Mesodermal cell (in vitro differentiated cells): ENCODE measurements around the gene CPOX.

ENCODE experiments used
- H3K27ac ChIP-seq: 2 replicates; pipeline ENCODE4 v1.7.0; 2013; ENCODE audit warnings: mild to moderate bottlenecking, low read depth, low read length, moderate library complexity; ENCODE audit not compliant: severe bottlenecking
- H3K36me3 ChIP-seq: 2 replicates; pipeline ENCODE4 v1.7.1; 2013; ENCODE audit warnings: mild to moderate bottlenecking, low read length, moderate library complexity; ENCODE audit not compliant: control insufficient read depth, insufficient read depth
- H3K4me1 ChIP-seq: one replicate; pipeline ENCODE4 v1.7.1; 2013; ENCODE audit warnings: mild to moderate bottlenecking, low read length; ENCODE audit not compliant: insufficient read depth, control insufficient read depth, poor library complexity, severe bottlenecking
- H3K4me3 ChIP-seq: 2 replicates; pipeline ENCODE4 v1.7.0; 2013; ENCODE audit warnings: low read length, control low read depth, mild to moderate bottlenecking; ENCODE audit not compliant: insufficient read depth, poor library complexity, severe bottlenecking; ENCODE audit errors: extremely low read depth
- H3K9me3 ChIP-seq: 2 replicates; pipeline ENCODE4 v1.7.1; 2013; ENCODE audit warnings: mild to moderate bottlenecking, low read length, moderate library complexity; ENCODE audit not compliant: control insufficient read depth
- WGBS, 2 experiments: methylation state at CpG; one replicate each; pipeline ENCODE4 v1.1.5; 2013; ENCODE audit warnings: missing lambda C conversion rate in 2 of 2; ENCODE audit not compliant: insufficient coverage in 2 of 2; 5-methylcytosine and 5-hydroxymethylcytosine counted together

Gene CPOX

DNA sequence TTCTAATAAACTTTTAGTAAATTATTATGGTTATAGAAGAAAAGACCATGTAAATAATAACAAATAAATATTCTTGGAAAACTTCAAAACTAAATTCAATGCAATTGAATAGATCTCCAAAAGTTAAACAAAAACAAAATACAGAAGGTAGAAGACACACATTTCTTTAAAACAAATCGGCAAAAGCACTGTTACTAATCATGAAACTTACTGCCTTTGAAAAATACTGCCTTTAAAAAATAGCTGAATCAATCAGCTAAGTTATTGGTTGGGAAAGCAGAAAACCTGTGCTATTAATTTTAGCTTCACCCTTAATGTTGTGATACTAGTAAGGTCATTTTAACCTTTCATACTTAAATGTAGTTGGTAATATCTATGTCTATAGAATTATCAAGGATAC is 58.7 kb downstream of the CPOX start:
- Histone ChIP-seq H3K27ac (no peak overlapping the region), H3K36me3 (no peaks in the 10 kb centered on the region), H3K9me3 (no peaks in the 10 kb centered on the region), H3K4me3 (no peak overlapping the region), H3K4me1 (no peaks in the 10 kb centered on the region)
- no CpG with 5 or more reads among the region's 1 CpG for WGBS, 2 experiments

DNA sequence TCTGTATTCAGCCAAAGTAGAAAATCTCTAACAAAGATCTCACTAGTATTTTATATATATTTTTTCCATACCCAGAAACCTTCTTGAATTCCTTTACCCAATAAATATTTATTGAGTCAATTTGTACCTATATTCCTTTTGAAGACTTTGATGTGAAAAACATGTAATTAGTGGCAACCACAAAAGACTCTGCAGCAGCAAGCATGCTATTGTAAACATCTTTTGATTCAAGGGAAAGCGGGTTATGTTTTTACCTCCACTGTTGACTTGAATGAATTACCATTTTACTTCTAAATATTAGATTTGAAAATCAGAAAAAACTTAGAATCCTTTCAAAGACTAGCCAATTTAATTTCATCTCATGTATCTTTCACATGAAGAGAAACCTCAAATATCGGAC is 59.2 kb downstream of the CPOX start:
- Histone ChIP-seq H3K9me3 (no peaks in the 10 kb centered on the region), H3K4me1 (no peaks in the 10 kb centered on the region), H3K27ac (no peak overlapping the region), H3K36me3 (no peaks in the 10 kb centered on the region), H3K4me3 (no peak overlapping the region)
- WGBS, 2 experiments: no CpG with 5 or more reads among the region's 2 CpGs

DNA sequence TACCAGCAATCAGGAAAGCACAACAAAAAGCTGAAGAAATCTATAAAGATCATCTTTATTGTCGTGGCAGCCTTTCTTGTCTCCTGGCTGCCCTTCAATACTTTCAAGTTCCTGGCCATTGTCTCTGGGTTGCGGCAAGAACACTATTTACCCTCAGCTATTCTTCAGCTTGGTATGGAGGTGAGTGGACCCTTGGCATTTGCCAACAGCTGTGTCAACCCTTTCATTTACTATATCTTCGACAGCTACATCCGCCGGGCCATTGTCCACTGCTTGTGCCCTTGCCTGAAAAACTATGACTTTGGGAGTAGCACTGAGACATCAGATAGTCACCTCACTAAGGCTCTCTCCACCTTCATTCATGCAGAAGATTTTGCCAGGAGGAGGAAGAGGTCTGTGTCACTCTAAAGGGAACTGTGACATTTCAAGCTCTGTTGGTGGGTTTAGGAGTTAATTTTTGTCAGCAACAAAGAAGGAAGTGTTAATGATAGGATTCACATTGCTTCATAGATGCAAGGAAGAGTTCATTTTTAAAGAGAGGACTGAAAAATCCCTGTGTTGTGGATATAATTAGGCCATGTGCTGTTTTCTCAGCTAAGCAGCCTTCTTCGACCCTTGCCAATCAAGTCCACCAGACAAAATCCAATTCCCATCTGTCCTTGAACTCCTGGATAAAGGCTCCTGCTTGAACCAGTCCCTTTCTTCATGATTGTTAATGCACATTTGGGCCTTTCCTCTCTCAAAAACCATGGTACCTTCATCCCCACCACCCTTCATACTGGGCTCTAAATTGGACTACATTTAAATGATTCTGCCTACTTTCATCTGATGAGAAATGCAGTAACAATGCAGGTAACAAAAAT is 60.5 kb downstream of the CPOX start:
- WGBS, 2 experiments: 98 to 100% methylated on average over 5 of the region's 6 CpGs
- Histone ChIP-seq H3K9me3 (no peaks in the 10 kb centered on the region), H3K27ac (no peak overlapping the region), H3K4me3 (no peak overlapping the region), H3K4me1 (no peaks in the 10 kb centered on the region), H3K36me3 (no peaks in the 10 kb centered on the region)

DNA sequence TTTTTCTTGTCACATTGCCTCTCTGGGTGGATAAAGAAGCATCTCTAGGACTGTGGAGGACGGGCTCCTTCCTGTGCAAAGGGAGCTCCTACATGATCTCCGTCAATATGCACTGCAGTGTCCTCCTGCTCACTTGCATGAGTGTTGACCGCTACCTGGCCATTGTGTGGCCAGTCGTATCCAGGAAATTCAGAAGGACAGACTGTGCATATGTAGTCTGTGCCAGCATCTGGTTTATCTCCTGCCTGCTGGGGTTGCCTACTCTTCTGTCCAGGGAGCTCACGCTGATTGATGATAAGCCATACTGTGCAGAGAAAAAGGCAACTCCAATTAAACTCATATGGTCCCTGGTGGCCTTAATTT is 61.2 kb downstream of the CPOX start:
- WGBS, 2 experiments: 87 to 94% methylated on average over 5 of the region's 5 CpGs
- H3K27ac ChIP-seq: no peak overlapping the region
- no peaks in the 10 kb centered on the region for H3K36me3 ChIP-seq
- H3K4me1 ChIP-seq: no peaks in the 10 kb centered on the region
- H3K9me3 ChIP-seq: no peaks in the 10 kb centered on the region
- H3K4me3 ChIP-seq: no peak overlapping the region

DNA sequence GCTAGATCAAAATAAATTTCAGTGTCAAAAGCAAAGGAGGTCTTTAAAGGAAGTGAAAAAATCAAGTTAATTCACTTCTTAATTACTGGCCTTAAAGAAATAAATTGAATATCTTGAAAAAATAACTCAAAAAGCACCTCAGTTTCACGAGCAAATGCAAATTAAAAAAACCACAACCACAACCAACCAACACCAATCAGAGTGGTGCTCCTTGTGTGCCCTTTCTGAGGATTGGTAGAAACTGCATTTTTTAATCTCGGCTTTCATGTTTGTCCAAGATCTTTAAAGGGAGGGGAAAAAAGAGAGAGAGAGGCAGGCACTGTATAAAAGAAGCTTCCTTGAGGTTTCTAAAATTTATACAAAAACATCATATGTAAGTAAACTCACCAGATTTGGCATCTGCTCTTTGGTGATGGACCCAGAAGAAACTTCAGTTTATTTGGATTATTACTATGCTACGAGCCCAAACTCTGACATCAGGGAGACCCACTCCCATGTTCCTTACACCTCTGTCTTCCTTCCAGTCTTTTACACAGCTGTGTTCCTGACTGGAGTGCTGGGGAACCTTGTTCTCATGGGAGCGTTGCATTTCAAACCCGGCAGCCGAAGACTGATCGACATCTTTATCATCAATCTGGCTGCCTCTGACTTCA is 61.7 kb downstream of the CPOX start, which contains the start of gene GPR15:
TSS of gene GPR15 (plus strand) at position 357 of the 653 bp plus-strand sequence. CDS start at position 413, 56 bp downstream.
- H3K9me3 ChIP-seq: no peaks in the 10 kb centered on the region
- H3K4me1 ChIP-seq: no peaks in the 10 kb centered on the region
- H3K36me3 ChIP-seq: no peaks in the 10 kb centered on the region
- H3K27ac ChIP-seq: no peak within 1 kb of the TSS
- 98 to 100% methylated on average over 4 to 5 of the region's 7 CpGs for WGBS, 2 experiments
- H3K4me3 ChIP-seq: no peak within 1 kb of the TSS

DNA sequence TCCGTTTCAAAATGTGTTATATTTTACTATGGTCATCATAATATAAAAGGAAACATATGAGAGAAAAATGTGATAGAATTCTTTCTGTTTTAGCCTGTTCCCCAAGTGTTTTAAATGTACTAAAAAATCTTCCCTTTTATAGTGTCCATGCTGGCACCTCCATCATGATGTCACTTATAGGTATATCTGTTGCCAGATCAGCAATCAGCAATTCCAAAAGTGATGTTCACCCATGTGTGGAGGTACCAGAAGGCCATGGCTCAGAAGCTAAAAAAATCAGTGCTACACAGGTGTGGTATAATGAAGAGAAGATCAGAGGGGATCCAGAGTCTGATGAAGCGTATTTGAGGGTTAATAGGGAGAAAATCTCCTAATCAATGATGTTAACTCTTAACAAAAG is 62.7 kb downstream of the CPOX start:
- Histone ChIP-seq H3K27ac (no peak overlapping the region), H3K36me3 (no peaks in the 10 kb centered on the region), H3K9me3 (no peaks in the 10 kb centered on the region), H3K4me3 (no peak overlapping the region), H3K4me1 (no peaks in the 10 kb centered on the region)
- WGBS, 2 experiments: 100% methylated on average over 1 of the region's 2 CpGs; no CpG with 5 or more reads in 1 of the 2 experiments

GRCh38 chr3:98529856-98530459 is 63.5 kb downstream of the CPOX start:
- Histone ChIP-seq H3K27ac (no peak overlapping the region), H3K4me3 (no peak overlapping the region), H3K4me1 (no peaks in the 10 kb centered on the region), H3K9me3 (no peaks in the 10 kb centered on the region), H3K36me3 (no peaks in the 10 kb centered on the region)
- WGBS, 2 experiments: 93 to 98% methylated on average over 5 to 6 of the region's 8 CpGs
